Measurements from ENCODE around the gene ATP7A. TPM values are rescaled to one million over a fixed set of nuclear protein-coding genes. Genes with fewer than 3 reads are reported as not detected.

The ATP7A gene
- polyA plus RNA-seq, 2 of the 4 experiments (the other 2 are of a cell fraction): 6.5 to 12.2 TPM

GRCh38 chrX:78098108-78098507 lies 187.6 kb downstream of the ATP7A start (continued):
- TF ChIP-seq PBX3 (IDR thresholded peaks at IDR 0.05) (no peak), PHF8 (IDR thresholded peaks at IDR 0.05; ENCODE audit: borderline replicate concordance, low read depth) (no peak), TP53 (CRISPR knock-in tag; IDR thresholded peaks at IDR 0.05) (no peak), HOXB5 (CRISPR knock-in tag; IDR thresholded peaks at IDR 0.05) (no peak), FOXS1 (CRISPR knock-in tag; IDR thresholded peaks at IDR 0.05) (no peak), RAD21 (conservative IDR thresholded peaks at IDR 0.05 in 1 of 2, IDR thresholded peaks at IDR 0.05 in 1 of 2) (no peak)

Small RNA genes lying within 50 kb of the gene (small RNA-seq; reads per million reads assigned to genes)
- gene RN7SL460P: 0 reads per million in 6 experiments

Other genes with a start within 250 kb of the ATP7A start
- 81.8 and 97.1 TPM in 2 replicates for gene ATRX, start 124.5 kb upstream of the ATP7A start, polyA plus RNA-seq (2011; rRNA removed)
- 34.1 to 35.2 TPM (median 34.7 TPM) in 3 replicates for gene ATRX, start 124.5 kb upstream of the ATP7A start, polyA plus RNA-seq (2017; fragmentation: RNase III; extraction: RNeasy Plus Mini Kit Qiagen cat#74134 plus additional on column Dnase treatment)
- gene MAGT1, start 15.3 kb upstream of the ATP7A start, polyA plus RNA-seq (2011; rRNA removed): 81.6 and 86.4 TPM in 2 replicates
- 39.5 to 44.7 TPM (median 44.3 TPM) in 3 replicates for gene MAGT1, start 15.3 kb upstream of the ATP7A start, polyA plus RNA-seq (2017; fragmentation: RNase III; extraction: RNeasy Plus Mini Kit Qiagen cat#74134 plus additional on column Dnase treatment)
- gene COX7B, start 11.2 kb upstream of the ATP7A start, polyA plus RNA-seq (2011; rRNA removed): 1,133 and 1,475 TPM in 2 replicates
- 792 to 839 TPM (median 813 TPM) in 3 replicates for gene COX7B, start 11.2 kb upstream of the ATP7A start, polyA plus RNA-seq (2017; fragmentation: RNase III; extraction: RNeasy Plus Mini Kit Qiagen cat#74134 plus additional on column Dnase treatment)
- gene PGAM4, start 58.9 kb downstream of the ATP7A start, polyA plus RNA-seq (2011; rRNA removed): 0.22 TPM in 1 of 2 replicates, not detected in the other
- 0.17 TPM in 1 of 3 replicates, not detected in the others for gene PGAM4, start 58.9 kb downstream of the ATP7A start, polyA plus RNA-seq (2017; fragmentation: RNase III; extraction: RNeasy Plus Mini Kit Qiagen cat#74134 plus additional on column Dnase treatment)
- 689 and 781 TPM in 2 replicates for gene PGK1, start 193.6 kb downstream of the ATP7A start, polyA plus RNA-seq (2011; rRNA removed)
- 329 to 351 TPM (median 333 TPM) in 3 replicates for gene PGK1, start 193.6 kb downstream of the ATP7A start, polyA plus RNA-seq (2017; fragmentation: RNase III; extraction: RNeasy Plus Mini Kit Qiagen cat#74134 plus additional on column Dnase treatment)
- gene TAF9B, start 229.0 kb downstream of the ATP7A start, polyA plus RNA-seq (2011; rRNA removed): 36.2 and 43.4 TPM in 2 replicates
- 14.5 to 17.0 TPM (median 14.6 TPM) in 3 replicates for gene TAF9B, start 229.0 kb downstream of the ATP7A start, polyA plus RNA-seq (2017; fragmentation: RNase III; extraction: RNeasy Plus Mini Kit Qiagen cat#74134 plus additional on column Dnase treatment)